Ovary (tissue), 3 donors: ENCODE results near the gene CNTNAP5.

Source experiments
- EP300 ChIP-seq: sonication (generic); formaldehyde crosslinking; IDR thresholded peaks from one replicate; pipeline ENCODE4 v1.6.1; 2017; ENCODE audit warnings: antibody characterized with exemption
- POLR2A ChIP-seq: fragments of 450-650 bp; IDR thresholded peaks from one replicate; pipeline ENCODE4 v1.6.1; 2017; ENCODE audit warnings: antibody characterized with exemption, mild to moderate bottlenecking, moderate library complexity
- TF ChIP-seq, protein P1 (sequence below), 3 donors: fragments of 450-650 bp in 2 of 3; fragments of 200-600 bp in 1 of 3; IDR thresholded peaks; one replicate each; pipeline versions ENCODE4 v1.5.1 to v1.8.0; 2016 to 2022; ENCODE audit warnings: antibody characterized with exemption in 3 of 3, mild to moderate bottlenecking in 1 of 3
- donor health status: DM: no; HTN: no; CAD: no.

DNA sequence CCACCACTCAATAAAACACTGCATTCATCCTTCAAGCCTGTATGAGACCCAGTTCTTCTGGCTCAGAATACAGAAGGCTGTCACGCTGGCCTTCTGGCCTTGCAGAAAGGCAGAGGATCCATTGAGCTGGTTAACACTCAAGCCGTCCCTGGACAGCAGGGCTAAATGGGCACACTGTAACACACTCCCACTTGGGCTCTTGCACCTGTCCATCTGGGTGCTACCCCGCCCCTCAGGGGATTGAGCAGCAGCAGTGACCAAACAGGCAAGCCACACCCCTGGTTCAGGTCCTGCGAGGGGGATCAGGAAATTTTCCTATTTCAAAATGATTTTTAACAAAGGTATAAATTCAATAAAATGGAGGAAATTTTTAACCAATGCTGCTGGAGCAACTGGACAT lies 936.0 kb downstream of the CNTNAP5 start:
- TF ChIP-seq, protein P1, sequence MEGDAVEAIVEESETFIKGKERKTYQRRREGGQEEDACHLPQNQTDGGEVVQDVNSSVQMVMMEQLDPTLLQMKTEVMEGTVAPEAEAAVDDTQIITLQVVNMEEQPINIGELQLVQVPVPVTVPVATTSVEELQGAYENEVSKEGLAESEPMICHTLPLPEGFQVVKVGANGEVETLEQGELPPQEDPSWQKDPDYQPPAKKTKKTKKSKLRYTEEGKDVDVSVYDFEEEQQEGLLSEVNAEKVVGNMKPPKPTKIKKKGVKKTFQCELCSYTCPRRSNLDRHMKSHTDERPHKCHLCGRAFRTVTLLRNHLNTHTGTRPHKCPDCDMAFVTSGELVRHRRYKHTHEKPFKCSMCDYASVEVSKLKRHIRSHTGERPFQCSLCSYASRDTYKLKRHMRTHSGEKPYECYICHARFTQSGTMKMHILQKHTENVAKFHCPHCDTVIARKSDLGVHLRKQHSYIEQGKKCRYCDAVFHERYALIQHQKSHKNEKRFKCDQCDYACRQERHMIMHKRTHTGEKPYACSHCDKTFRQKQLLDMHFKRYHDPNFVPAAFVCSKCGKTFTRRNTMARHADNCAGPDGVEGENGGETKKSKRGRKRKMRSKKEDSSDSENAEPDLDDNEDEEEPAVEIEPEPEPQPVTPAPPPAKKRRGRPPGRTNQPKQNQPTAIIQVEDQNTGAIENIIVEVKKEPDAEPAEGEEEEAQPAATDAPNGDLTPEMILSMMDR (IDR thresholded peaks at IDR 0.05), result no peak
- TF ChIP-seq POLR2A (no peak), EP300 (no peak)
